VCaP (cell line): Measurements from ENCODE around the gene NFAM1.

ENCODE experiments used
- H3K27ac ChIP-seq: fragments of 450-650 bp; 2 replicates; pipeline ENCODE4 v1.5.1; 2017
- CTCF ChIP-seq: fragments of 450-650 bp; conservative IDR thresholded peaks from 2 replicates; pipeline ENCODE4 v1.5.1; 2017; ENCODE audit warnings: mild to moderate bottlenecking, moderate library complexity

The NFAM1 gene

GRCh38 chr22:42399315-42400271 lies 32.6 kb downstream of the NFAM1 start:
- no peak overlapping the region for H3K27ac ChIP-seq
- TF ChIP-seq CTCF = no peak

GRCh38 chr22:42397332-42398249 lies 34.6 kb downstream of the NFAM1 start:
- no peak for TF ChIP-seq CTCF
- no peak overlapping the region for H3K27ac ChIP-seq

GRCh38 chr22:42396621-42397331 lies 35.4 kb downstream of the NFAM1 start:
- no peak overlapping the region for H3K27ac ChIP-seq
- TF ChIP-seq CTCF = no peak

- H3K27ac ChIP-seq = no peak overlapping the region
- no peak for TF ChIP-seq CTCF
These were observed 43.1 kb downstream of the NFAM1 start for GRCh38 chr22:42389143-42389542.

GRCh38 chr22:42388130-42388797 lies 43.9 kb downstream of the NFAM1 start:
- TF ChIP-seq CTCF = no peak

GRCh38 chr22:42387631-42388030 lies 44.6 kb downstream of the NFAM1 start:
- no peak for TF ChIP-seq CTCF

More at GRCh38 chr22:42388130-42388797, 43.9 kb downstream of the NFAM1 start:
- no peak overlapping the region for H3K27ac ChIP-seq

More at GRCh38 chr22:42387631-42388030, 44.6 kb downstream of the NFAM1 start:
- no peak overlapping the region for H3K27ac ChIP-seq
